ENCODE results near the gene PCBP1. TPM values are rescaled to one million over a fixed set of nuclear protein-coding genes. Genes with fewer than 3 reads are reported as not detected.
A peak's percentile ranks its signal among the peaks of the same experiment; 100 is the strongest.

PCBP1 gene
- total and polyA plus RNA-seq, 9 of the 15 experiments (the other 6 are each of a cell fraction or from before 2014, with no cell fraction given), result 19.2 to 407 (median 78.1) TPM

DNA sequence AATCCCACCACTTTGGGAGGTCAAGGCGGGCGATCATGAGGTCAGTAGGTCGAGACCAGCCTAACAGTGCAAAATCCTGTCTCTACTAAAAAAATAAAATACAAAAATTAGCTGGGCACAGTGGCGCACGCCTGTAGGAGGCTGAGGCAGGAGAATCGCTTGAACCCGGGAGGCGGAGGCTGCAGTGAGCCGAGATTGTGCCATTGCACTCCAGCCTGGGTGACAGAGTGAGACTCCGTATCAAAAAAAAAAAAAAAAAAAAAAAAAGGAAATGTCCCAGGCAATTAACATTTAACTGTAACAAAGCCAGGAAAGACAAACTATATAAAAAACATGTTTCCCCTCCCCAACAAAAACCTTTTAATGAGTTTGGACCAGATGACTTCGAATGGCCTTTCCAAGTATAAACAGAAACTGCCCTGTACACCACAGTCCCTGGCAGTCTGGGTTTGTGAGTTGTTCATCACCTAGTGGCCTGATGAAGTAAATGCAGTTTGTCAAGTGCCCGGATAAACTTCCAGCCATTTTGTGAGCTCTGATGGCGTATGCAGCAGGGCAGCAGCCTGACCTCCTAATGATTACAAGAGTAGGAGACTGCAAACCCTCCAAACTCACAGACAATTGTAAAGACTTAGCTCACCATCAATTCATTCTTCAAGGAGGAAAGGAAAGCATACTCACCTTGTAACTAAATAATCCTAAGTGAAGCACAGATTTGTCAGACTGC, 16.6 kb upstream of the PCBP1 start (continued):
- TF ChIP-seq PRDM10 (IDR thresholded peaks at IDR 0.05; ENCODE audit: partially characterized antibody) (peak; percentile 72), HDAC1 (IDR thresholded peaks at IDR 0.05) (no peak), ZNF668 (CRISPR knock-in tag; IDR thresholded peaks at IDR 0.05) (no peak), ADNP (tag; IDR thresholded peaks at IDR 0.05) (no peak), YY1 (IDR thresholded peaks at IDR 0.05; ENCODE audit: borderline replicate concordance in 1 of 3, control insufficient read depth in 1 of 3, extremely low read depth in 1 of 3, insufficient read depth in 3 of 3, insufficient read length in 1 of 3, insufficient replicate concordance in 2 of 3, low read depth in 1 of 3, low read length in 2 of 3) (peak; percentile 36 to 95 (median 88)), RNF2 (IDR thresholded peaks at IDR 0.05) (no peak), HOXB6 (CRISPR knock-in tag; IDR thresholded peaks at IDR 0.05; ENCODE audit: borderline replicate concordance) (no peak), XRCC5 (IDR thresholded peaks at IDR 0.05; ENCODE audit: low read depth, low read length) (0 out of 2 replicates have a peak, but pooled peaks have one; percentile 38), ZNF444 (CRISPR knock-in tag; IDR thresholded peaks at IDR 0.05) (no peak), ZNF212 (CRISPR knock-in tag; IDR thresholded peaks at IDR 0.05) (no peak), TCF7 (IDR thresholded peaks at IDR 0.05; ENCODE audit: borderline replicate concordance) (no peak), CEBPZ (IDR thresholded peaks at IDR 0.05; ENCODE audit: borderline replicate concordance, low read depth, low read length) (no peak), MEF2A (IDR thresholded peaks at IDR 0.05; ENCODE audit: control insufficient read depth, low read depth, low read length) (no peak), L3MBTL2 (IDR thresholded peaks at IDR 0.05) (peak; percentile 86), NCOA6 (IDR thresholded peaks at IDR 0.05) (no peak), GTF2E2 (tag; IDR thresholded peaks at IDR 0.05) (0 out of 2 replicates have a peak, but pooled peaks have one; percentile 53), TAF7 (tag; IDR thresholded peaks at IDR 0.05) (no peak)
- TF ChIP-seq, protein P1, sequence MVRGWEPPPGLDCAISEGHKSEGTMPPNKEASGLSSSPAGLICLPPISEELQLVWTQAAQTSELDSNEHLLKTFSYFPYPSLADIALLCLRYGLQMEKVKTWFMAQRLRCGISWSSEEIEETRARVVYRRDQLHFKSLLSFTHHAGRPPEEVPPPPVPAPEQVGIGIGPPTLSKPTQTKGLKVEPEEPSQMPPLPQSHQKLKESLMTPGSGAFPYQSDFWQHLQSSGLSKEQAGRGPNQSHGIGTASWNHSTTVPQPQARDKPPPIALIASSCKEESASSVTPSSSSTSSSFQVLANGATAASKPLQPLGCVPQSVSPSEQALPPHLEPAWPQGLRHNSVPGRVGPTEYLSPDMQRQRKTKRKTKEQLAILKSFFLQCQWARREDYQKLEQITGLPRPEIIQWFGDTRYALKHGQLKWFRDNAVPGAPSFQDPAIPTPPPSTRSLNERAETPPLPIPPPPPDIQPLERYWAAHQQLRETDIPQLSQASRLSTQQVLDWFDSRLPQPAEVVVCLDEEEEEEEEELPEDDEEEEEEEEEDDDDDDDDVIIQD (CRISPR knock-in tag; IDR thresholded peaks at IDR 0.05), result no peak

Measured in K562 (cell line).